GM12874 (cell line): ENCODE results near the gene SMS.

Experiments
- CTCF ChIP-seq: IDR thresholded peaks from 2 replicates; pipeline ENCODE4 v1.5.1; 2011; ENCODE audit warnings: low read depth, mild to moderate bottlenecking, control low read depth, low read length, moderate library complexity; ENCODE audit not compliant: insufficient read depth

Gene SMS

GRCh38 chrX:21943460-21944135 lies 3.1 kb downstream of the SMS start:
- no peak for TF ChIP-seq CTCF

DNA sequence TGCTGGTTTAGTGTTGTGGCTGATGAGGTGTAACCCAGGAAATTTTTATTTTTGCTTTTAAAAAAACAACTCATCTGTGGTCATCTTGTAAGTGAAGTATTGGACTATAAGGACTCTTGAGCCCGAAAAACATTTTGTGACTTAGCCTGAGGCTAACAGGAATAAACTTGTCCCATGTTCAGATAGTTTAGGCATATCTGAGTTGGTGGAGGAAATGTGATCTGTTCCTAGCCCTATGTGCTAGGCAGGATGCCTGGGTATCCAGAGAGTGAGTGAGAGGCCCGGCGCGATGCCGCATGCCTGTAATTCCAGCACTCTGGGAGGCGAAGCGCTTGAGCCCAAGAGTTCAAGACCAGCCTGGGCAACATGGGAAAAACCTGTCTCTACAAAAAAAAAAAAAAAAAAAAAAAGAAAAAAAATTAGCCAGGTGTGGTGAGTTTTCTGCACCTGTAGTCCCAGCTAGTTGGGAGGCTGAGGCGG lies 3.7 kb downstream of the SMS start:
- no peak for TF ChIP-seq CTCF

GRCh38 chrX:21946925-21947641 lies 6.6 kb downstream of the SMS start:
- TF ChIP-seq CTCF = no peak

DNA sequence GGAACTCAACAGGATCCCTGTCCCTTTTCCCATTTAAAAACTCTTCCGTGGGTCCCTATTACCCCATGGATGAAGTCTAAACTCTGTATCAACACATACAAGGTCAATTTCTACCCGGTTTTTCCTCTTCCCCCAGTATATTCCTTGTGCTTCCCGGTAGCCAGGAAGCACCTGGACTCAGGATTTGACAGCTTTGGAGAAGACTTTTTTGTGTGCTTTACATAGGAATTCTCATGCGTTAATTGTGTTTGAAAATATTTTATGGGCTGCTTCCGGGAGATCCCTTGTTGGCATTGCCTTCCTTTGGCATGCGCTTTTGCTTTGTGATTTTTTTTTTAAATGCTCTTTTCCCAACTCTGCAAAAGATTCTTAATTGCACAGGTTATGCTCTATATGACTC lies 7.2 kb downstream of the SMS start:
- TF ChIP-seq CTCF = no peak

DNA sequence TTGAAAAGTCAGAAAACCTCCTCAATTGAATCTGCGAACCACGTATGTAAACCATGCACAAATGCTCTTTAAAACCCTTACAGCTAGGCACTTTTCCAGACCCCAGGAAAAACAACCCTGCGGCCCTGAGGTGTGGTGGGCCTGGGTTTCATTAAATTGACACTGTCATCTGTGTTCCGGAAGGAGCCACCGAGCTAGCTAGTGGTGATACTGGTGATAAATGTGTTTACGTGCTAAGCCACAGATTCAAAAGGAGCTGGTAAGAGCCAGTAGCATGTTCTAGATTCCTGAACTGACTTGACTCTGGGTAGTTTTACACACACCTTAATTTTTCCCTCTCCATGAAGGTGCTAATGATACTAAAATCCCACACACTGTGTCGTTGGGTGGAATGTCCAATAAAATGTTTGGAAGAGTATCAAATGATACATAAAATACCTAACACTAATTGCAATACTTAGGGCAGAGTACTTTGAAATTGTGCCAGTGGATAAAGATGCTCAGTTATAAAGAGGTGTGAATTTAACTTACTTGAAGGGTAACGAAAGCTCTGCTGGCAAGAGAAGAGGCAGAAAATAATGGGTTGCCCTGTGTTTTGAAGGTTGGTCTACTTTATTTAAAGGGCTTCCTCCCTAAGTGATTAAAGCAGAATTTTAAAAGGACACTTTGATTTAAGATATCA lies 8.5 kb downstream of the SMS start:
- no peak for TF ChIP-seq CTCF

- TF ChIP-seq CTCF = no peak
These were observed 9.2 kb downstream of the SMS start for GRCh38 chrX:21949689-21950088.

DNA sequence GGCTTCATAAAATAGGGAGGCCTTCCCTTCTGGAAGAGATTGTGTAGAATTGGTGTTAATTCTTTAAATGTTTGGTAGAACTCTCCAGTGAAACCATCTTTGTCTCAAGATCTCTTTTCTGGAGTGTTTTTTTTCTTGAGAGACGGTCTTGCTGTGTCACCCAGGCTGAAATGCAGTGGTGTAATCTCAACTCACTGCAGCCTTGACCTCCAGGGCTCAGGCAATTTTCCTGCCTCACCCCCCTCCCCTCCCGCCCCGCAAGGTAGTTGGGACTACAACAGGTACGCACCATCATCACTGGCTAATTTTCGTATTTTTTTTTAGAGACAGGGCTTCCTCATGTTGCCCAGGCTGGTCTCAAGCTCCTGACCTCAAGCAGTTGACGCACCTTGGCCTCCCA lies 12.1 kb downstream of the SMS start:
- no peak for TF ChIP-seq CTCF
